H9 (cell line): ENCODE data around the gene KPNA1. TPM values are rescaled to one million over a fixed set of nuclear protein-coding genes. Genes with fewer than 3 reads are reported as not detected.

Experiments
- DNase-seq: peaks from one replicate; pipeline ENCODE4 v3.0.0-alpha.2; 2017
- H2AFZ ChIP-seq: one replicate; pipeline ENCODE4 v1.6.1; 2013; ENCODE audit warnings: mild to moderate bottlenecking, low read length, control low read depth, moderate library complexity
- H2AK5ac ChIP-seq: 2 replicates; pipeline ENCODE4 v1.6.1; 2013; ENCODE audit warnings: low read length, control low read depth, mixed read lengths; ENCODE audit not compliant: insufficient read length
- H2BK120ac ChIP-seq: one replicate; pipeline ENCODE4 v1.6.1; 2013; ENCODE audit warnings: low read depth, mild to moderate bottlenecking, low read length, control low read depth, inconsistent platforms; ENCODE audit not compliant: poor library complexity, severe bottlenecking
- H2BK12ac ChIP-seq: 2 replicates; pipeline ENCODE4 v1.6.1; 2013; ENCODE audit warnings: low read length, control low read depth, mixed read lengths, low read depth; ENCODE audit not compliant: insufficient read length
- H2BK15ac ChIP-seq: 2 replicates; pipeline ENCODE4 v1.6.1; 2013; ENCODE audit warnings: low read depth, low read length, control low read depth
- H2BK20ac ChIP-seq: one replicate; pipeline ENCODE4 v1.6.1; 2013; ENCODE audit warnings: low read depth, mild to moderate bottlenecking, low read length, control low read depth, inconsistent platforms; ENCODE audit not compliant: poor library complexity, severe bottlenecking
- H2BK5ac ChIP-seq: 2 replicates; pipeline ENCODE4 v1.6.1; 2013; ENCODE audit warnings: low read length, control low read depth, mixed read lengths; ENCODE audit not compliant: insufficient read length
- H3K14ac ChIP-seq: 2 replicates; pipeline ENCODE4 v1.6.1; 2013; ENCODE audit warnings: low read length, control low read depth; ENCODE audit not compliant: insufficient read depth
- H3K18ac ChIP-seq: 2 replicates; pipeline ENCODE4 v1.6.1; 2013; ENCODE audit warnings: low read depth, mild to moderate bottlenecking, mixed read lengths, low read length, control low read depth; ENCODE audit not compliant: insufficient read length
- H3K23ac ChIP-seq: 2 replicates; pipeline ENCODE4 v1.6.1; 2013; ENCODE audit warnings: low read length, control low read depth, mixed read lengths, low read depth; ENCODE audit not compliant: insufficient read length
- H3K23me2 ChIP-seq: 2 replicates; pipeline ENCODE4 v1.6.1; 2013; ENCODE audit warnings: low read depth, mild to moderate bottlenecking, mixed read lengths, low read length, control low read depth; ENCODE audit not compliant: insufficient read length, poor library complexity, severe bottlenecking
- H3K27ac ChIP-seq: 2 replicates; pipeline ENCODE4 v1.5.1; 2013; ENCODE audit warnings: low read length, control low read depth, mixed read lengths, low read depth; ENCODE audit not compliant: insufficient read length
- H3K27me3 ChIP-seq: 2 replicates; pipeline ENCODE4 v1.6.1; 2013; ENCODE audit warnings: low read length, control low read depth, inconsistent platforms; ENCODE audit not compliant: insufficient read depth
- H3K4ac ChIP-seq: 2 replicates; pipeline ENCODE4 v1.6.1; 2013; ENCODE audit warnings: low read depth, mild to moderate bottlenecking, control low read depth, inconsistent platforms, low read length, moderate library complexity
- H3K4me1 ChIP-seq: 2 replicates; pipeline ENCODE4 v1.6.1; 2013; ENCODE audit warnings: low read length, control low read depth, inconsistent platforms; ENCODE audit not compliant: insufficient read depth
- H3K4me2 ChIP-seq: 2 replicates; pipeline ENCODE4 v1.6.1; 2013; ENCODE audit warnings: low read length, control low read depth, mixed read lengths; ENCODE audit not compliant: insufficient read length, insufficient read depth
- H3K56ac ChIP-seq: 2 replicates; pipeline ENCODE4 v1.6.1; 2013; ENCODE audit warnings: low read depth, mild to moderate bottlenecking, mixed read lengths, low read length, control low read depth; ENCODE audit not compliant: insufficient read length
- H3K79me1 ChIP-seq: 2 replicates; pipeline ENCODE4 v1.6.1; 2013; ENCODE audit warnings: low read depth, mild to moderate bottlenecking, moderate library complexity, low read length, control low read depth, inconsistent platforms; ENCODE audit not compliant: insufficient read depth, poor library complexity, severe bottlenecking
- H3K79me2 ChIP-seq: 2 replicates; pipeline ENCODE4 v1.6.1; 2013; ENCODE audit warnings: low read length, control low read depth, inconsistent platforms; ENCODE audit not compliant: insufficient read depth
- H3K9ac ChIP-seq: 2 replicates; pipeline ENCODE4 v1.6.1; 2013; ENCODE audit warnings: low read length, control low read depth, mixed read lengths; ENCODE audit not compliant: insufficient read length; ENCODE audit errors: extremely low read depth
- H3K9me3 ChIP-seq: one replicate; pipeline ENCODE4 v1.6.1; 2013; ENCODE audit warnings: low read depth, low read length, inconsistent platforms; ENCODE audit not compliant: control insufficient read depth
- H3T11ph ChIP-seq: one replicate; pipeline ENCODE4 v1.6.1; 2013; ENCODE audit warnings: mild to moderate bottlenecking, low read length, control low read depth, inconsistent platforms
- H4K20me1 ChIP-seq: one replicate; pipeline ENCODE4 v1.6.1; 2013; ENCODE audit not compliant: control insufficient read depth, insufficient read length, insufficient read depth
- H4K5ac ChIP-seq: 2 replicates; pipeline ENCODE4 v1.6.1; 2013; ENCODE audit warnings: low read depth, mild to moderate bottlenecking, mixed read lengths, low read length, control low read depth; ENCODE audit not compliant: insufficient read length
- H4K8ac ChIP-seq: replicated peaks from 2 replicates; pipeline ENCODE4 v1.6.1; 2013; ENCODE audit warnings: low read length, control low read depth, mixed read lengths, low read depth; ENCODE audit not compliant: insufficient read length
- H4K91ac ChIP-seq: 2 replicates; pipeline ENCODE4 v1.6.1; 2013; ENCODE audit warnings: low read depth, mild to moderate bottlenecking, moderate library complexity, mixed read lengths, low read length, control low read depth; ENCODE audit not compliant: insufficient read length
- H3K27ac Mint-ChIP-seq, 3 experiments: 2 replicates in 2 of 3; 3 replicates in 1 of 3; pipeline ENCODE4 v1.8.0; 2020 to 2021; ENCODE audit warnings: mixed read lengths in 3 of 3, mild to moderate bottlenecking in 1 of 3, moderate library complexity in 1 of 3
- H3K27me3 Mint-ChIP-seq: 2 replicates; pipeline ENCODE4 v1.8.0; 2021; ENCODE audit warnings: low read depth, mild to moderate bottlenecking, moderate library complexity, mixed read lengths
- H3K36me3 Mint-ChIP-seq, 3 experiments: 2 replicates in 2 of 3; 3 replicates in 1 of 3; pipeline ENCODE4 v1.8.0; 2020 to 2021; ENCODE audit warnings: low read depth in 3 of 3, mixed read lengths in 3 of 3; ENCODE audit not compliant: insufficient read depth in 1 of 3
- H3K4me1 Mint-ChIP-seq, 2 experiments: 2 replicates each; pipeline ENCODE4 v1.8.0; 2020; ENCODE audit warnings: mixed read lengths in 2 of 2
- H3K4me3 Mint-ChIP-seq, 2 experiments: 2 replicates in 1 of 2; 3 replicates in 1 of 2; pipeline ENCODE4 v1.8.0; 2020 to 2021; ENCODE audit warnings: mild to moderate bottlenecking in 2 of 2, mixed read lengths in 2 of 2, moderate library complexity in 1 of 2
- H3K9me3 Mint-ChIP-seq, 2 experiments: 2 replicates in 1 of 2; 3 replicates in 1 of 2; pipeline ENCODE4 v1.8.0; 2020; ENCODE audit warnings: mild to moderate bottlenecking in 2 of 2, mixed read lengths in 2 of 2, moderate library complexity in 1 of 2
- CTCF ChIP-seq: fragments of 200-600 bp; sonication (generic); conservative IDR thresholded peaks from 3 replicates; pipeline ENCODE4 v1.8.0; 2021; ENCODE audit warnings: antibody characterized with exemption, mild to moderate bottlenecking
- WGBS: extraction: QIAGEN DNeasy Blood & Tissue Kit; methylation state at CpG from one replicate; pipeline ENCODE4 v1.1.7; 2013; ENCODE audit warnings: missing lambda C conversion rate, low lambda C conversion rate, mixed read lengths; ENCODE audit not compliant: insufficient read length; ENCODE audit errors: extremely low coverage; 5-methylcytosine and 5-hydroxymethylcytosine counted together
- total RNA-seq: library from RNA; stranded (reverse); gene quantifications from 2 replicates; pipeline ENCODE4 v1.2.1, GENCODE V29; 2021

KPNA1 gene
- total RNA-seq, 1 experiment from 2014 or later = 71.7 TPM

- Histone ChIP-seq H4K5ac (no peak overlapping the region), H3K27ac (no peak overlapping the region), H2AFZ (no peak overlapping the region), H3K4me2 (no peak overlapping the region), H3K4ac (no peak overlapping the region), H3K14ac (no peak overlapping the region; the same call in 1 of the 2 replicates), H2BK15ac (no peak overlapping the region), H4K8ac (no peak overlapping the region), H2BK20ac (no peak overlapping the region), H3K27me3 (no peaks in the 10 kb centered on the region), H3K18ac (no peak overlapping the region), H3T11ph (no peak overlapping the region), H2BK120ac (no peak overlapping the region), H2BK5ac (no peak overlapping the region), H4K91ac (no peak overlapping the region), H3K9me3 (no peaks in the 10 kb centered on the region), H3K23me2 (no peaks in the 10 kb centered on the region), H3K23ac (no peak overlapping the region), H2BK12ac (no peak overlapping the region), H4K20me1 (no peaks in the 10 kb centered on the region), H3K4me1 (no peaks in the 10 kb centered on the region), H3K9ac (no peak overlapping the region), H3K79me1 (peaks cover 4% of the 10 kb centered on the region), H2AK5ac (no peak overlapping the region), H3K56ac (no peak overlapping the region), H3K79me2 (peaks cover 10% of the 10 kb centered on the region; the same call in 1 of the 2 replicates)
- H3K36me3 Mint-ChIP-seq = peaks cover 0 to 2% (median 0%) of the 10 kb centered on the region in 3 experiments; a peak in 2 of 7 replicates
- no peaks in the 10 kb centered on the region for H3K27me3 Mint-ChIP-seq
- H3K4me3 Mint-ChIP-seq = no peak overlapping the region
- no peak for TF ChIP-seq CTCF
- DNase-seq = no peak
- H3K27ac Mint-ChIP-seq = peak overlapping the region; percentile 16 to 74 (median 67); a peak in 2 of 7 replicates
- H3K4me1 Mint-ChIP-seq = peaks cover 3 to 9% of the 10 kb centered on the region in 2 experiments; a peak in 2 of 4 replicates
- WGBS = no CpG with 5 or more reads among the region's 5 CpGs
- no peaks in the 10 kb centered on the region for H3K9me3 Mint-ChIP-seq
Observed at GRCh38 chr3:122484985-122485384, 29.8 kb downstream of the KPNA1 start.
